HepG2 (cell line): ENCODE data around the gene PIR. TPM values are rescaled to one million over a fixed set of nuclear protein-coding genes. Genes with fewer than 3 reads are reported as not detected.

Source experiments
- ATAC-seq: fragments of 200-7000 bp; cut with Tn5 transposase; 3 replicates; pipeline ENCODE4 v1.9.1; 2020; ENCODE audit warnings: mild to moderate bottlenecking, moderate library complexity
- BruUV-seq: library from RNA; stranded (reverse); fragments of 400-500 nt; replicated peaks from 2 replicates; lab custom pipeline; 2021; lab: Mats Ljungman, UMichigan
- CTCF ChIA-PET: fragments of 300-600 bp; formaldehyde crosslinking; extraction: SDS; loops from one replicate; lab custom pipeline; 2021; ENCODE audit warnings: low total read pairs, inconsistent platforms, low intra/inter-chr PET ratio; lab: Yijun Ruan, JAX
- POLR2A ChIA-PET: fragments of 350-600 bp; sonication (Branson Sonifier 250); formaldehyde crosslinking; loops from one replicate; lab custom pipeline; 2020; ENCODE audit warnings: antibody characterized with exemption, inconsistent platforms; lab: Yijun Ruan, JAX
- DNase-seq: peaks from one replicate; pipeline ENCODE4 v3.0.0-alpha.2; 2015; ENCODE audit warnings: low spot score
- FAIRE-seq: peaks from 3 replicates; lab custom pipeline; 2011; peaks lifted over from hg19 to GRCh38; lab: Jason Lieb, UNC
- H2AFZ ChIP-seq: one replicate; pipeline ENCODE4 v1.6.1; 2011; ENCODE audit warnings: low read length, inconsistent platforms
- H3K27ac ChIP-seq: fragments of 300-600 bp; 3 replicates; pipeline ENCODE4 v1.8.0; 2011; ENCODE audit warnings: mixed run types, mild to moderate bottlenecking, mixed read lengths, low read length, inconsistent platforms; ENCODE audit not compliant: insufficient read depth; ENCODE audit errors: extremely low read length
- H3K27me3 ChIP-seq, 2 experiments: fragments of 200-600 bp in 1 of 2; 2 replicates in 1 of 2; 3 replicates in 1 of 2; pipeline versions ENCODE4 v1.6.0 to v1.8.0; 2011; ENCODE audit warnings: low read length in 2 of 2, mild to moderate bottlenecking in 2 of 2, moderate library complexity in 2 of 2, inconsistent platforms in 1 of 2; ENCODE audit not compliant: insufficient read depth in 2 of 2, control insufficient read depth in 1 of 2
- H3K36me3 ChIP-seq, 2 experiments: fragments of 200-600 bp in 1 of 2; replicated peaks in 1 of 2; 2 replicates in 1 of 2; 3 replicates in 1 of 2; pipeline versions ENCODE4 v1.5.1 to v1.8.0; 2011; ENCODE audit warnings: low read length in 2 of 2, inconsistent platforms in 1 of 2; ENCODE audit not compliant: insufficient read depth in 2 of 2, control insufficient read depth in 1 of 2
- H3K4me1 ChIP-seq: 2 replicates; pipeline ENCODE4 v1.5.1; 2012; ENCODE audit warnings: low read length, inconsistent platforms; ENCODE audit not compliant: insufficient read depth
- H3K4me2 ChIP-seq: 2 replicates; pipeline ENCODE4 v1.6.0; 2011; ENCODE audit warnings: low read depth, low read length, inconsistent platforms
- H3K4me3 ChIP-seq, 3 experiments: fragments of 200-600 bp in 1 of 3; sonication (generic), shearing (Covaris generic) in 1 of 3; replicated peaks in 1 of 3; 2 replicates each; pipeline ENCODE4 v1.5.1; 2011 to 2016; ENCODE audit warnings: low read length in 3 of 3, inconsistent platforms in 2 of 3, low read depth in 2 of 3, mild to moderate bottlenecking in 2 of 3, control low read depth in 1 of 3, mixed read lengths in 1 of 3; ENCODE audit not compliant: insufficient read depth in 1 of 3
- H3K79me2 ChIP-seq: one replicate; pipeline ENCODE4 v1.6.1; 2011; ENCODE audit warnings: low read length, inconsistent platforms; ENCODE audit not compliant: insufficient read depth
- H3K9ac ChIP-seq: 2 replicates; pipeline ENCODE4 v1.6.0; 2011; ENCODE audit warnings: mild to moderate bottlenecking, low read depth, low read length, inconsistent platforms; ENCODE audit not compliant: insufficient read depth
- H3K9me3 ChIP-seq: 2 replicates; pipeline ENCODE4 v1.5.1; 2012; ENCODE audit warnings: mild to moderate bottlenecking, low read length
- H4K20me1 ChIP-seq: 2 replicates; pipeline ENCODE4 v1.6.0; 2011; ENCODE audit warnings: inconsistent platforms, mild to moderate bottlenecking, low read length, moderate library complexity; ENCODE audit not compliant: insufficient read depth
- ATF2 ChIP-seq: sonication (generic); formaldehyde crosslinking; IDR thresholded peaks from 2 replicates; pipeline ENCODE4 v1.4.0; 2020; ENCODE audit warnings: missing genetic modification reagents
- CCAR2 ChIP-seq: fragments of 200-400 bp; formaldehyde crosslinking; optimal IDR thresholded peaks from 2 replicates; pipeline ENCODE3; 2018; ENCODE audit warnings: low read depth, mild to moderate bottlenecking, low read length, moderate library complexity
- DR1 ChIP-seq: sonication (generic); formaldehyde crosslinking; IDR thresholded peaks from 2 replicates; pipeline ENCODE4 v1.8.0; 2021; ENCODE audit warnings: mild to moderate bottlenecking, missing genetic modification reagents, inconsistent platforms
- HNF1A ChIP-seq, 2 experiments: sonication (generic) in 1 of 2; formaldehyde crosslinking in 1 of 2; IDR thresholded peaks; 2 replicates each; pipeline versions ENCODE4 v1.4.0 to v1.6.1; 2016 to 2020; ENCODE audit warnings: borderline replicate concordance in 1 of 2, low read depth in 1 of 2, mild to moderate bottlenecking in 1 of 2, missing genetic modification reagents in 1 of 2
- JDP2 ChIP-seq: sonication (generic); formaldehyde crosslinking; IDR thresholded peaks from 2 replicates; pipeline ENCODE4 v1.8.1; 2022; ENCODE audit warnings: missing genetic modification reagents, borderline replicate concordance
- PRPF4 ChIP-seq: fragments of 200-400 bp; formaldehyde crosslinking; IDR thresholded peaks from 2 replicates; pipeline ENCODE4 v1.6.1; 2016; ENCODE audit warnings: low read length, low read depth; ENCODE audit not compliant: poor library complexity, severe bottlenecking
- RCOR2 ChIP-seq: IDR thresholded peaks from 2 replicates; pipeline ENCODE4 v1.6.1; 2016; ENCODE audit warnings: missing biosample characterization, missing genetic modification reagents
- SOX6 ChIP-seq, 2 experiments: fragments of 450-650 bp in 1 of 2; sonication (generic) in 1 of 2; formaldehyde crosslinking in 1 of 2; IDR thresholded peaks; 2 replicates each; pipeline versions ENCODE4 v1.4.0 to v1.6.1; 2017 to 2020; ENCODE audit warnings: antibody characterized with exemption in 1 of 2, mild to moderate bottlenecking in 1 of 2, missing genetic modification reagents in 1 of 2
- TP53 ChIP-seq: sonication (generic); formaldehyde crosslinking; conservative IDR thresholded peaks from 2 replicates; pipeline ENCODE4 v1.4.0; 2020; ENCODE audit warnings: missing genetic modification reagents
- ZBTB43 ChIP-seq: sonication (generic); formaldehyde crosslinking; conservative IDR thresholded peaks from 2 replicates; pipeline ENCODE4 v1.4.0; 2020; ENCODE audit warnings: missing genetic modification reagents
- ZC3H4 ChIP-seq: sonication (generic); formaldehyde crosslinking; IDR thresholded peaks from 2 replicates; pipeline ENCODE4 v1.4.0; 2020; ENCODE audit warnings: missing genetic modification reagents, borderline replicate concordance
- ZFAT ChIP-seq: sonication (generic); formaldehyde crosslinking; conservative IDR thresholded peaks from 2 replicates; pipeline ENCODE4 v1.8.1; 2023; ENCODE audit warnings: missing genetic modification reagents, inconsistent platforms
- ZNF512 ChIP-seq: sonication (generic); formaldehyde crosslinking; IDR thresholded peaks from 2 replicates; pipeline ENCODE4 v1.4.0; 2020; ENCODE audit warnings: mild to moderate bottlenecking, missing genetic modification reagents
- ZNF775 ChIP-seq: sonication (generic); formaldehyde crosslinking; IDR thresholded peaks from 2 replicates; pipeline ENCODE4 v1.4.0; 2020; ENCODE audit warnings: missing genetic modification reagents, mild to moderate bottlenecking, moderate library complexity, borderline replicate concordance
- WGBS: methylation state at CpG from one replicate; pipeline ENCODE4 v1.1.6; 2017; ENCODE audit warnings: low lambda C conversion rate; 5-methylcytosine and 5-hydroxymethylcytosine counted together
- in situ Hi-C: cut with HindIII; loops from 2 replicates; pipeline ENCODE4 v1.10.0; 2017; ENCODE audit warnings: low pct_unique_long_range_greater_than_20kb; ENCODE audit not compliant: extremely low pct_ligation_motif_present
- intact Hi-C: fragments of 100-400 bp; cut with micrococcal nuclease; formaldehyde crosslinking; loops from one replicate; pipeline ENCODE4 v1.10.0; 2022; ENCODE audit not compliant: unreplicated experiment
- polyA plus RNA-seq, 8 experiments: library from polyadenylated mRNA; depleted of rRNA in 3 of 8; stranded (reverse) in 7 of 8; unstranded in 1 of 8; fragments of >200 nt; fragmentation: Illumina TruSeq in 4 of 8; extraction: Trizol in 4 of 8; gene quantifications; 2 replicates each; pipeline versions ENCODE4 v1.2.1 to v1.2.3, GENCODE V29; 2011 to 2016; ENCODE audit warnings: low read depth in 4 of 8, missing spikeins in 1 of 8, mixed read lengths in 1 of 8; ENCODE audit not compliant: insufficient read depth in 1 of 8
- total RNA-seq, 5 experiments: library from RNA; depleted of rRNA; stranded (reverse); fragments of >200 nt; fragmentation: Illumina TruSeq; extraction: Trizol; gene quantifications; 2 replicates each; pipeline ENCODE4 v1.2.3, GENCODE V29; 2016; ENCODE audit warnings: low read depth in 1 of 5

Gene PIR
- total and polyA plus RNA-seq, 2 of the 13 experiments (the other 11 are each of a cell fraction or from before 2014, with no cell fraction given) = 12.2 to 38.0 TPM

GRCh38 chrX:15376956-15377355, 116.2 kb downstream of the PIR start (continued):
- TF ChIP-seq HNF1A (IDR thresholded peaks at IDR 0.05; ENCODE audit: low read depth) (no peak), HNF1A (CRISPR knock-in tag; IDR thresholded peaks at IDR 0.05; ENCODE audit: borderline replicate concordance) (no peak), SOX6 (IDR thresholded peaks at IDR 0.05) (no peak), SOX6 (CRISPR knock-in tag; IDR thresholded peaks at IDR 0.05) (no peak)

- Histone ChIP-seq H3K27ac (no peak overlapping the region), H3K9ac (no peak overlapping the region), H3K4me3 (no peak overlapping the region), H3K4me2 (no peak overlapping the region), H3K36me3 (no peaks in the 10 kb centered on the region), H4K20me1 (no peaks in the 10 kb centered on the region), H3K4me1 (no peaks in the 10 kb centered on the region), H3K27me3 (no peaks in the 10 kb centered on the region), H3K9me3 (no peaks in the 10 kb centered on the region), H2AFZ (no peak overlapping the region), H3K79me2 (no peaks in the 10 kb centered on the region)
- DNase-seq = no peak
- FAIRE-seq = no peak
- POLR2A ChIA-PET = no interaction called here
- CTCF ChIA-PET = no interaction called here
- 93% methylated on average over 3 of the region's 3 CpGs for WGBS
- intact Hi-C loops = no loop called here
- ATAC-seq = no peak
- no TSS peak for BruUV-seq
- in situ Hi-C loops = no loop called here
- TF ChIP-seq ZFAT (CRISPR knock-in tag) = no peak
- no peak for TF ChIP-seq ZBTB43 (CRISPR knock-in tag)
- no peak for TF ChIP-seq PRPF4
- TF ChIP-seq TP53 (CRISPR knock-in tag) = no peak
- TF ChIP-seq DR1 (CRISPR knock-in tag) = no peak
- no peak for TF ChIP-seq CCAR2
- no peak for TF ChIP-seq JDP2 (CRISPR knock-in tag)
- TF ChIP-seq ZC3H4 = no peak
- no peak for TF ChIP-seq RCOR2 (CRISPR knock-in tag)
- no peak for TF ChIP-seq ZNF512 (CRISPR knock-in tag)
- no peak for TF ChIP-seq ATF2 (CRISPR knock-in tag)
- TF ChIP-seq ZNF775 (CRISPR knock-in tag) = no peak
Observed at GRCh38 chrX:15373976-15374375, 119.2 kb downstream of the PIR start.
